ENCODE data around the gene VPS37B.

The VPS37B gene

DNA sequence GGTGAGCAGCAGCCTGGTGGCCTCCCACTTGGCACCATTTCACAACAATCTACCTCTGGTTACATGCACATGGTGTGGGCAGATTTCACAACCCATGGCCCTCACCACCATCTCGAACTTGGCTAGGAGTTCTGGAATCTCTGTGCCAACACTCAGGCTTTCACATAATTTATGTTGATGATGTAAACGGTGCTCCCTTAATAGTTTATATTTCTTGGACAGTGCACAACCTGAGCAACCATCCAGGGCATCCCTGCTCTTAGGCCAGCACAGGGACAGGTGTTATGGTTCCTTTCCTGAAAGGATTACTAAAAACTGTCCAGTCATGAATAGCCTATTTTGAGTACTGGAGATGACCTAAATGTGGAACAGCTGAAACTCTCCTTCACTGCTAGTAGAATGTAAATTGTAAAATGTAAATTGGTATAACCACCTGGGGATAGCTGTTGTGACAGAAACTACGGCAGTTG, 41.7 kb upstream of the VPS37B start:
- Histone ChIP-seq H3K9me3 (ENCODE audit: control extremely low read depth in 1 of 5, control insufficient read depth in 4 of 5, insufficient read depth in 2 of 5, low read depth in 1 of 5, low read length in 4 of 5) (no peaks in the 10 kb centered on the region), H3K36me3 (ENCODE audit: control insufficient read depth in 4 of 4, insufficient read depth in 4 of 4, low read length in 3 of 4) (peaks cover 0 to 8% (median 0%) of the 10 kb centered on the region in 4 experiments), H3K27ac (ENCODE audit: insufficient read depth in 1 of 2, low read depth in 1 of 2, low read length in 2 of 2, poor library complexity in 1 of 2, severe bottlenecking in 2 of 2) (no peak overlapping the region), H3K4me1 (ENCODE audit: control extremely low read depth in 1 of 4, control insufficient read depth in 4 of 4, insufficient read depth in 4 of 4, low read length in 3 of 4) (peaks cover 0 to 1% (median 0%) of the 10 kb centered on the region in 4 experiments), H3K27me3 (replicated peaks in 2 of 5; ENCODE audit: control insufficient read depth in 4 of 5, insufficient read depth in 5 of 5, low read length in 4 of 5) (no peaks in the 10 kb centered on the region), H3K4me3 (ENCODE audit: control insufficient read depth in 1 of 7, extremely low read depth in 1 of 7, insufficient read depth in 4 of 7, low read depth in 2 of 7, low read length in 6 of 7) (no peak overlapping the region)
- POLR2A ChIA-PET, result no interaction called here
- 100% methylated on average over 1 of the region's 3 CpGs for WGBS (ENCODE audit: insufficient coverage)
- CTCF ChIA-PET, result interaction anchor here (0.7 to 1.9 kb wide), 3 partner anchors 9 to 11 kb away, joined by 3 to 9 read pairs (median 3); no protein-coding TSS in a partner anchor
- no peak for DNase-seq

DNA sequence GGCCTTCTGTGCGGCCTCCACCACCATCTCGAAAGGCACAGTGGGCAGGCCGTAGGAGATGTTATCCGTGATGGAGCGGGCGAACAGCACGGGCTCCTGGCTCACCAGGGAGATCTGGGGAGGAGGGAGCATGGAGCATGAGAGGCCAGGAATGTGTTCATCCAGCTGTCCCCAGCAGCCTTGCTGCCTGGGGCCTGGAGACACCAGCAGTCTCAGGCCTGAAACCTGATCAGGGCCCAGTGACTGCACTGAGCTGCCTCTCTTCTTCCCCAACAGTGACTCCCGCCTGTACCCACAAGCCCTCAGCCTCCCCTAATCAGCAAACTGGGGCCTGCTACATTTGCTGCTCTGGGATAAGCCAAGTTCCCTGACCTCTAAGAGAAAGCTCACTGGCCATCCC, 39.4 kb upstream of the VPS37B start:
- Histone ChIP-seq H3K27ac (ENCODE audit: insufficient read depth in 1 of 2, low read depth in 1 of 2, low read length in 2 of 2, poor library complexity in 1 of 2, severe bottlenecking in 2 of 2) (no peak overlapping the region), H3K27me3 (replicated peaks in 2 of 5; ENCODE audit: control insufficient read depth in 4 of 5, insufficient read depth in 5 of 5, low read length in 4 of 5) (no peaks in the 10 kb centered on the region), H3K4me1 (ENCODE audit: control extremely low read depth in 1 of 4, control insufficient read depth in 4 of 4, insufficient read depth in 4 of 4, low read length in 3 of 4) (no peaks in the 10 kb centered on the region), H3K4me3 (ENCODE audit: control insufficient read depth in 1 of 7, extremely low read depth in 1 of 7, insufficient read depth in 4 of 7, low read depth in 2 of 7, low read length in 6 of 7) (no peak overlapping the region), H3K36me3 (ENCODE audit: control insufficient read depth in 4 of 4, insufficient read depth in 4 of 4, low read length in 3 of 4) (peaks cover 0 to 8% (median 3%) of the 10 kb centered on the region in 4 experiments), H3K9me3 (ENCODE audit: control extremely low read depth in 1 of 5, control insufficient read depth in 4 of 5, insufficient read depth in 2 of 5, low read depth in 1 of 5, low read length in 4 of 5) (no peaks in the 10 kb centered on the region)
- POLR2A ChIA-PET, result no interaction called here
- DNase-seq, result no peak
- CTCF ChIA-PET, result no interaction called here
- 100% methylated on average over 7 of the region's 8 CpGs for WGBS (ENCODE audit: insufficient coverage)

DNA sequence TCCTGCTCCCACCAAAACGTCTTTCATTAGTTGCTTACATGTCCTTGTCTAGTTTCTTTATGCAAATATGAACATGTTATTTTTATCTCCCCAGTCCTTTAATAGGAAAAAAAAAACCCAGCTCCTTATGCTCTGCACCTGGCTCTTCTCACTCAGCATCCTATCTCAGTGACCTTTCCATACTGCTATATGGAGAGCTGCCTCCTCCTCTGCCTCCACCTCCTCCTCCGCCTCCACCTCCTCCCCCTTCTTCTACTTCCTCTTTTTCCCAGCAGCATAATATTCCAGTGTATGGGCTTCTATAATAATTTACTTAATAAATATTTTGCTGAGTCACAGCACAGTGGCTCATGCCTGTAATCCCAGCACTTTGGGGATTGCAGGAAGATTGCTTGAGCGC, 38.8 kb upstream of the VPS37B start:
- no peaks in the 10 kb centered on the region for H3K4me1 ChIP-seq (ENCODE audit: control extremely low read depth in 1 of 4, control insufficient read depth in 4 of 4, insufficient read depth in 4 of 4, low read length in 3 of 4)
- ChIA-PET POLR2A (no interaction called here), CTCF (no interaction called here)
- no peaks in the 10 kb centered on the region for H3K27me3 ChIP-seq (replicated peaks in 2 of 5; ENCODE audit: control insufficient read depth in 4 of 5, insufficient read depth in 5 of 5, low read length in 4 of 5)
- peaks cover 0 to 8% (median 3%) of the 10 kb centered on the region in 4 experiments for H3K36me3 ChIP-seq (ENCODE audit: control insufficient read depth in 4 of 4, insufficient read depth in 4 of 4, low read length in 3 of 4)
- WGBS (ENCODE audit: insufficient coverage), result 100% methylated on average over 1 of the region's 3 CpGs
- no peaks in the 10 kb centered on the region for H3K9me3 ChIP-seq (ENCODE audit: control extremely low read depth in 1 of 5, control insufficient read depth in 4 of 5, insufficient read depth in 2 of 5, low read depth in 1 of 5, low read length in 4 of 5)
- DNase-seq, result no peak
- H3K27ac ChIP-seq (ENCODE audit: insufficient read depth in 1 of 2, low read depth in 1 of 2, low read length in 2 of 2, poor library complexity in 1 of 2, severe bottlenecking in 2 of 2), result no peak overlapping the region
- no peak overlapping the region for H3K4me3 ChIP-seq (ENCODE audit: control insufficient read depth in 1 of 7, extremely low read depth in 1 of 7, insufficient read depth in 4 of 7, low read depth in 2 of 7, low read length in 6 of 7)

DNA sequence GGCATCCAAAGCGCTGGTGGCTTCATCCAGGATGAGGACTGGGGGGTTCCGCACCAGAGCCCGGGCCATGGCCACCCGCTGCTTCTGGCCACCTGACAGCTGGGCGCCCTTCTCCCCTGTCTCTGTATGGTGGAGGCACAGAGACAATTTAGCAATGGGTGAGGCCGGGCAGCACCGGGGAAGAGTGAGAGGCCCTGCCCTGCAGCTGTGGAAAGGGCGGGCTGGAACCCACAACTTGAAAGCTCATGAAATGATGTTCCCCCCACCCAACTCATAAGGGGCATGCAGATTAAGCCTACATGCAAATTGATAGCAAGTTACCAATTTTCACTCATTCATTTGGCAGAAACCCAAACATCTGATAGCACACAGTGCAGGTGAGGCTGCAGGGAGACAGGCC, 36.3 kb upstream of the VPS37B start:
- Histone ChIP-seq H3K4me1 (ENCODE audit: control extremely low read depth in 1 of 4, control insufficient read depth in 4 of 4, insufficient read depth in 4 of 4, low read length in 3 of 4) (peaks cover 7 to 14% (median 10%) of the 10 kb centered on the region in 4 experiments), H3K4me3 (ENCODE audit: control insufficient read depth in 1 of 7, extremely low read depth in 1 of 7, insufficient read depth in 4 of 7, low read depth in 2 of 7, low read length in 6 of 7) (no peak overlapping the region), H3K27me3 (replicated peaks in 2 of 5; ENCODE audit: control insufficient read depth in 4 of 5, insufficient read depth in 5 of 5, low read length in 4 of 5) (no peaks in the 10 kb centered on the region), H3K27ac (ENCODE audit: insufficient read depth in 1 of 2, low read depth in 1 of 2, low read length in 2 of 2, poor library complexity in 1 of 2, severe bottlenecking in 2 of 2) (no peak overlapping the region), H3K9me3 (ENCODE audit: control extremely low read depth in 1 of 5, control insufficient read depth in 4 of 5, insufficient read depth in 2 of 5, low read depth in 1 of 5, low read length in 4 of 5) (no peaks in the 10 kb centered on the region), H3K36me3 (ENCODE audit: control insufficient read depth in 4 of 4, insufficient read depth in 4 of 4, low read length in 3 of 4) (peaks cover 0 to 6% (median 2%) of the 10 kb centered on the region in 4 experiments)
- WGBS (ENCODE audit: insufficient coverage), result 83% methylated on average over 1 of the region's 8 CpGs
- CTCF ChIA-PET, result interaction anchor here (3.4 kb wide), 1 partner anchor 14 kb away, joined by 21 read pairs; no protein-coding TSS in a partner anchor
- POLR2A ChIA-PET, result no interaction called here
- no peak for DNase-seq

DNA sequence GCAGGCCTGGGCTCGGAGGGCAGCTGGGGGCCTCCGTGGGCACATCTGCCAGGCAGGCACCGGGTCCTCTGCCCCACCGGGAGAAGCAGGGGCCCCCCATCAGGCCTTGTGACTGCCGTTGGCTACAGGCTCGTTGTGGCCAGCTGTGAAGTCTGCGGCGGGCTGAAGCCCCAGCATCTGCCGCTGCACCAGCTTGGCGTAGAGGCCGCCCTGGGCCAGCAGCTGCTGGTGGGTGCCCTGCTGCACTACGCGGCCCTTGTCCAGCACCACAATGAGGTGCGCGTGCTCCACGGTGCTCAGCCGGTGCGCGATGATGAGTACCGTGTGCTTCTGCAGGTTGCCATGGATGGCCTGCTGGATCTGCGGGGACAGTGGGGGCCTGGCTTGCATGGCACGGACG, 33.9 kb upstream of the VPS37B start:
- DNase-seq, result no peak
- ChIA-PET POLR2A (no interaction called here), CTCF (interaction anchor here (0.9 to 3.4 kb wide), 2 partner anchors 10 to 16 kb away, joined by 3 to 21 read pairs; no protein-coding TSS in a partner anchor)
- Histone ChIP-seq H3K4me1 (ENCODE audit: control extremely low read depth in 1 of 4, control insufficient read depth in 4 of 4, insufficient read depth in 4 of 4, low read length in 3 of 4) (peaks cover 7 to 14% (median 10%) of the 10 kb centered on the region in 4 experiments), H3K4me3 (ENCODE audit: control insufficient read depth in 1 of 7, extremely low read depth in 1 of 7, insufficient read depth in 4 of 7, low read depth in 2 of 7, low read length in 6 of 7) (no peak overlapping the region), H3K27ac (ENCODE audit: insufficient read depth in 1 of 2, low read depth in 1 of 2, low read length in 2 of 2, poor library complexity in 1 of 2, severe bottlenecking in 2 of 2) (no peak overlapping the region), H3K36me3 (ENCODE audit: control insufficient read depth in 4 of 4, insufficient read depth in 4 of 4, low read length in 3 of 4) (peaks cover 0 to 6% (median 0%) of the 10 kb centered on the region in 4 experiments), H3K9me3 (ENCODE audit: control extremely low read depth in 1 of 5, control insufficient read depth in 4 of 5, insufficient read depth in 2 of 5, low read depth in 1 of 5, low read length in 4 of 5) (no peaks in the 10 kb centered on the region), H3K27me3 (replicated peaks in 2 of 5; ENCODE audit: control insufficient read depth in 4 of 5, insufficient read depth in 5 of 5, low read length in 4 of 5) (no peaks in the 10 kb centered on the region)
- whole genome bisulfite sequencing (ENCODE audit: insufficient coverage), result 97% methylated on average over 23 of the region's 23 CpGs

DNA sequence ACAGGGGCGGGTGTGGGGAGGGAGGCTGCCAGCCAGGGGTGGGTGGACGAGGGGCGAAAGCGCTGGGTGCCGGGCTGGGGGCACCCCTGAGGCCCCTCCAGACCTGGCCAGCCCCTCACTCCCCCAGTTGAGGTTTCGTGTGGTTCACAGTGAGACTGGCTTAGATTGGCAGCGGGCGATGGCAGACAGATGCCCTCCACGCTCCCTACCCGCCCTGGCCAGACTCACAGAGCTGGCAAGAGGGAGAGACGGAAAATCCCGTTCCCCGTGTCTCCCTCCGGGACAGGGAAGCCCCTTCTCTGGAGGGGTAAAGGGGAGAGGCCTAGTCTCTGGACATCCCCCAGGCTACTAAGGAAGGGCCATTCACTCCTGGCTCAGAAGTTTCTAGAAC, 33.2 kb upstream of the VPS37B start:
- H3K27ac ChIP-seq (ENCODE audit: insufficient read depth in 1 of 2, low read depth in 1 of 2, low read length in 2 of 2, poor library complexity in 1 of 2, severe bottlenecking in 2 of 2), result no peak overlapping the region
- DNase-seq, result no peak
- no peaks in the 10 kb centered on the region for H3K9me3 ChIP-seq (ENCODE audit: control extremely low read depth in 1 of 5, control insufficient read depth in 4 of 5, insufficient read depth in 2 of 5, low read depth in 1 of 5, low read length in 4 of 5)
- H3K4me1 ChIP-seq (ENCODE audit: control extremely low read depth in 1 of 4, control insufficient read depth in 4 of 4, insufficient read depth in 4 of 4, low read length in 3 of 4), result peaks cover 7 to 14% (median 10%) of the 10 kb centered on the region in 4 experiments
- 97% methylated on average over 11 of the region's 14 CpGs for WGBS (ENCODE audit: insufficient coverage)
- CTCF ChIA-PET, result interaction anchor here (0.9 to 3.4 kb wide), 2 partner anchors 9 to 17 kb away, joined by 3 to 21 read pairs; no protein-coding TSS in a partner anchor
- no peaks in the 10 kb centered on the region for H3K27me3 ChIP-seq (replicated peaks in 2 of 5; ENCODE audit: control insufficient read depth in 4 of 5, insufficient read depth in 5 of 5, low read length in 4 of 5)
- peaks cover 0 to 6% (median 0%) of the 10 kb centered on the region in 4 experiments for H3K36me3 ChIP-seq (ENCODE audit: control insufficient read depth in 4 of 4, insufficient read depth in 4 of 4, low read length in 3 of 4)
- H3K4me3 ChIP-seq (ENCODE audit: control insufficient read depth in 1 of 7, extremely low read depth in 1 of 7, insufficient read depth in 4 of 7, low read depth in 2 of 7, low read length in 6 of 7), result no peak overlapping the region
- POLR2A ChIA-PET, result no interaction called here

DNA sequence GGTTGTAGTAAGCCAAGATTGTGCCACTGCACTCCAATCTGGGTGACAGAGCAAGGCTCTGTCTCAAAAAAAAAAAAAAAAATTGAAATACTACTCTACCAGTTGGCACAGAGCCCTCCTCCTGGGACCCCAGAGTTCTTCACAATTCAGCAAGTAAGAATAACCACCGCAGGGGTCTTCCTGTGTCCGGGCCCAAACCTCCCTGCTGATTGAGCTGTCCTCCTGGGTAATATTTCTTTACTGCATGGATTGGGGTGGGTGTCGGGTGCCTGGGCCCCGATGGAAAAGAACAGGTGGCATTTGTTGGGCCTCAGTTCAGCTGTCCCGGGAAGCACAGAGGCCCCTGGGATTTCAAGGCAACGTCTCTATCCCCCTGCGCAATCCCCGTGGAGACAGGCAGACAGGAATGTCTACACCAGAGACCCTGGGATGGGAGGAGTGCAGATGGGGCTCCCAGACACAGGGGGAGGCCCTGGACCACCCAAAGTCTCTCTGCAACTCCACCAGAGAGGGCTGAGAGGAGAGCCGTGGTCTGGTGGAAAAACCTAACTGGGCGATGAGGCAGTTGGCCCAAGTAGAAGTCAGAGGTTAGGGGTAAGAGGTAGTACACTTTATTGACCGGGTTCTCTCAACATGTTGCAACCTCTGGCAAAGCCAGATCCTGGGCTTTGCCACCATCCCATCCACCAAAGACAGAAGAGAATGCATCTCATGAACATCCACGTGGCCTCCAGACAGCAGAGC, 32.7 kb upstream of the VPS37B start:
- 99% methylated on average over 9 of the region's 12 CpGs for WGBS (ENCODE audit: insufficient coverage)
- POLR2A ChIA-PET, result no interaction called here
- DNase-seq, result no peak
- H3K4me1 ChIP-seq (ENCODE audit: control extremely low read depth in 1 of 4, control insufficient read depth in 4 of 4, insufficient read depth in 4 of 4, low read length in 3 of 4), result peaks cover 7 to 14% (median 10%) of the 10 kb centered on the region in 4 experiments
- no peaks in the 10 kb centered on the region for H3K9me3 ChIP-seq (ENCODE audit: control extremely low read depth in 1 of 5, control insufficient read depth in 4 of 5, insufficient read depth in 2 of 5, low read depth in 1 of 5, low read length in 4 of 5)
- peaks cover 0 to 6% (median 0%) of the 10 kb centered on the region in 4 experiments for H3K36me3 ChIP-seq (ENCODE audit: control insufficient read depth in 4 of 4, insufficient read depth in 4 of 4, low read length in 3 of 4)
- no peak overlapping the region for H3K4me3 ChIP-seq (ENCODE audit: control insufficient read depth in 1 of 7, extremely low read depth in 1 of 7, insufficient read depth in 4 of 7, low read depth in 2 of 7, low read length in 6 of 7)
- no peak overlapping the region for H3K27ac ChIP-seq (ENCODE audit: insufficient read depth in 1 of 2, low read depth in 1 of 2, low read length in 2 of 2, poor library complexity in 1 of 2, severe bottlenecking in 2 of 2)
- no peaks in the 10 kb centered on the region for H3K27me3 ChIP-seq (replicated peaks in 2 of 5; ENCODE audit: control insufficient read depth in 4 of 5, insufficient read depth in 5 of 5, low read length in 4 of 5)
- CTCF ChIA-PET, result no interaction called here

All from common myeloid progenitor, CD34-positive (primary cell).